ENCODE data around the gene TRIOBP.

Gene TRIOBP

GRCh38 chr22:37806409-37807333 lies 109.8 kb downstream of the TRIOBP start:
- DNase-seq = peak; percentile 60

GRCh38 chr22:37807410-37808293 lies 110.8 kb downstream of the TRIOBP start, which contains the start of gene GCAT:
TSS of gene GCAT (plus strand) at chr22:37807934. CDS start at chr22:37807968, 34 bp downstream.
- peak; percentile 98 for DNase-seq

DNA sequence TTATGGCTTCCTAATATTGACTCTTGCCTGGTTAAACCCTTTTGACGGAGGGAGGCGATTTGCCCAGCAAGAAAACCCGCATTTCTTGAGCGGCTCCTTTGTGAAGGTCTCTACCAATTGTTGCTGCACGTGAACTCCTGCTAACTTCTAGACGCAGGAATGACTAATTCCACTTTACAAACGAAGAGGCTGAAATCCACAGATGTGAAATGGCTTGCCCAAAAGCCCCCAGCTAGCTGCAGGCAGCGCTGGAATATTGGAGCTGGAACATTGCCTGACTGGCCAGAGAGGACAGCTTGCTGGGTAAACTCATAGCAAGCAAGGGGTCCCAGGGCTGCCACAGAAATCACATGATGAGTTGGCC lies 111.4 kb downstream of the TRIOBP start:
- DNase-seq = no peak

DNA sequence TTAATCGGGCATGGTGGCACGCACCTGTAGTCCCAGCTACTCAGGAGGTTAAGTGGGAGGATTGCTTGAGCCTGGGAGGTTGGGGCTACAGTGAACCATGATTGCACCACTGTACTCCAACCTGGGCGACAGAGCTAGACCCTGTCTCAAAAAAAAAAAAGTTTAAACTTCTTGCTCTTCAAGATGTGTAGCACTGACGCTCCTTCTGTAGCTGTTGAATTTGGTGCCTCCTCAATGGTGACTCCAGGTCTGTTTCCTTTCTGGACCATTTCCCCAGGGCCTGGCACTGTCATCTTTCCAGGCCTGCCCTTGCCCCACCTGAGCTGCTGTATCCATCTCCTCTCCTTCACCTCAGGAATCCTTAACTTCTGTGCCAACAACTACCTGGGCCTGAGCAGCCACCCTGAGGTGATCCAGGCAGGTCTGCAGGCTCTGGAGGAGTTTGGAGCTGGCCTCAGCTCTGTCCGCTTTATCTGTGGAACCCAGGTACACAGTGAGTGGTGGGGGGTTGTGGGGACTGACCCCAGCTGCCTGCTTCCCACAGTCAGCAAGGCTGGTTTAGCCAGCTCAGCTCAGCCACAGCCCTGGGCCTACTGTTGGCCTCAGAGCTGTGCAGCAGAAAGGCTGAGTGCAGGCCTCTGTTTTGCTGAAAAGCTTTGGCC lies 113.0 kb downstream of the TRIOBP start:
- DNase-seq = no peak

DNA sequence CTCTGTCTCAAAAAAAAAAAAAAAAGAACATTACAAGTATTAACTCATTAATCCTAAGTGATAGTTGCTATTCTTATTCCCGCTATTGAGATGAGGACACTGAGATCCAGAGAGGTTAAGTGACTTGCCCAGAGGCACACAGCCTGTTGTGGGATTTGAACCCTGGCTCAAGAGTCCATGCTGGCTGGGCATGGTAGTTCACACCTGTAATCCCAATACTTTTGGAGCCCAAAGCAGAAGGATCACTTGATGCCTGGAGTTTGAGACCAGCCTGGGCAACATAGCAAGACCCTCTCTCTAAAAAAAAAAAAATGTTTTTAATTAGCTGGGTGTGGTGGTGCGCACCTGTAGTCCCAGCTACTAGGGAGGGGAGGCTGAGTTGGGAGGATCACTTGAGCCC lies 115.0 kb downstream of the TRIOBP start:
- DNase-seq = no peak

DNA sequence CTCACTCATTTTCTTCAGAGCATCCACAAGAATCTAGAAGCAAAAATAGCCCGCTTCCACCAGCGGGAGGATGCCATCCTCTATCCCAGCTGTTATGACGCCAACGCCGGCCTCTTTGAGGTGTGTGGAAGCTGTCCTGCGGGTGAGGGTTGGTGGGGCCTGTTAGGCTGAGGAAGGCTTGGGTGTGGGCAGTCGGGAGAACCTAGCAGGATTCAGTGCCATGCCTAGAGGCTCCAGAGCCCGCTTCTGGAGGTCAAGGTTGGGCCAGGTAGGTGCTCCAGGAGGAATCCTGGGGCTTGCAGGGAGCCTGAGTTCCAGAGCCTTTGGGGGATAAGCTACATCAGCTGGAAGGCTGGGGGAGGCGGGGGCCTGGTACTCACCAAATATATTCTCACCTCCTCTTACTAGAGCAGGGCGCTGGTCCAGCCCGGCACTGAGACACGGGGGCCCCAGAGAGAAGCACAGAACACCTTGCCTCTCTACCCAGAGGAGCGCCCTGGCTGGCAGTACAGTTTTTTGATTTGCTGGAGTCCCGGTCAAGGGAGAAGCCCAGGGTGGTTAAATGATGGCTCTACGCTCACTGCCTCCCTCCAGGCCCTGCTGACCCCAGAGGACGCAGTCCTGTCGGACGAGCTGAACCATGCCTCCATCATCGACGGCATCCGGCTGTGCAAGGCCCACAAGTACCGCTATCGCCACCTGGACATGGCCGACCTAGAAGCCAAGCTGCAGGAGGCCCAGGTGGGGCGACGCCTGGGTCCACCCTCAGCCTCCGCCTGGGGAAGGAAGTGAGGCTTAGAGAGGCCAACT lies 116.2 kb downstream of the TRIOBP start:
- no peak for DNase-seq

DNA sequence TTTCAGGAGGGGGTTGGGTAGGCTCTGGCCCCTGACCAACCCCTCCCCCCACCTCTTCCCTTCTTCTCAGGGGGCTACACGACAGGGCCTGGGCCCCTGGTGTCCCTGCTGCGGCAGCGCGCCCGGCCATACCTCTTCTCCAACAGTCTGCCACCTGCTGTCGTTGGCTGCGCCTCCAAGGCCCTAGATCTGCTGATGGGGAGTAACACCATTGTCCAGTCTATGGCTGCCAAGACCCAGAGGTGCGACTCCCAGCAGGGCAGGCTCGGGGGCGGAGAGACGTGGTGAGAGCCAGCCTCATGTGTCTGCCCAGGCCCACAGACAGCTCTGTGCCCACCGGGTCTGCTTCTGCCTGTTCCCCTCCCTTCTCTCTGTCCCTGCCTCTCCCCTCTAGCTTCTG lies 118.7 kb downstream of the TRIOBP start:
- no peak for DNase-seq

GRCh38 chr22:37816543-37817180 lies 119.8 kb downstream of the TRIOBP start:
- DNase-seq = no peak

DNA sequence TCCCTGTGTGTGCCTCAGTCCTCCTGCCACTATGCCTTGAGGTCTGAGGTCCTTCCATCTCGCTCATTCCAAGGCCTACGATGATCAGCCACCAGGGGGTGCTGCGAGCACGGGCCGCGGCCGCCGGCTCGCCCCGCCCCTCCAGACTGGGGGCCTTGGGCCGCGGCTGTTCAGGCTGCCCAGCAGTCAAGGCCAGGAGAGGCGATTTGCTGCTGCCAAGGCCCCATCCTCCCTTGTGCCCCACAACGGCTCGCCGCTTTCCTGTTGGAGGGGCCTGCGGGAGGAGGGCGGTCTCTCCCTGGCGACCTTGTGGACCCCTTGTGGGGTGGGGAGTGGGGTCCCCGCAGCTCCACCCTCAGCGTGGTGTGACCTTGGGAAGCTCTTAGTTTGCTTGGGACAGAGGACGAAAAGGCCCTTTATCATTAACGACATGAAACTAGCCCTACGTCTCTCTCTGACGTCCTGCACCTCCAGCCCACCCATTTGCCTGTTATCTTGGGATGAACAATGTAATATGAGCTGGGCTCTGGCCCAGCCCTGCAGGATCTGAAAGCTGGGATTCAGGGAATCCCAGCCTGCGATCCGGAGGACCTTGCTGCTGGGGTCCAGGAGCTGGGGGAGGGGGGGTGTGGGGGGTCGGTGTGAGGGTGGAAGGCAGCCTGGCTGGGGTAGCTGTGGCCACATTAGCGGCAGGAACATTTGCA lies 121.0 kb downstream of the TRIOBP start:
- DNase-seq = peak; percentile 90

GRCh38 chr22:37818409-37819104 lies 121.7 kb downstream of the TRIOBP start:
- peak; percentile 72 for DNase-seq

DNA sequence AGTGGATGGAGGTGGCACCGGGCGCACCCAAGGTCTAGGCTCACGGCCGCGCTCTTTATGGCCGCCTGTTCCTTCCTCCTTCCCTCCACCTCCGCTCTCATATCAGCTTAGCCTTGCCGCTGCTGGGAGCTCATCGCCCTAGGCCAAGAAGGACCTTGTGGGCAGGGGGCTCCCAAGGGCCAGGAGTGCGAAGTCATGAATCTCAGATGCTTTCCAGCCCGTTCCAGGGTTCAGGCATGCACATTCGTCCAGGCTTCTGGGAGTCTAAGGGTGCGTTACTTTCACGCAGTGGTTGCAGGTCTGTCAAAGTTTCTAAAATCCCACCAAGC lies 122.2 kb downstream of the TRIOBP start:
- no peak for DNase-seq

- no peak for DNase-seq
Measured at GRCh38 chr22:37820350-37820749, 123.5 kb downstream of the TRIOBP start.

DNA sequence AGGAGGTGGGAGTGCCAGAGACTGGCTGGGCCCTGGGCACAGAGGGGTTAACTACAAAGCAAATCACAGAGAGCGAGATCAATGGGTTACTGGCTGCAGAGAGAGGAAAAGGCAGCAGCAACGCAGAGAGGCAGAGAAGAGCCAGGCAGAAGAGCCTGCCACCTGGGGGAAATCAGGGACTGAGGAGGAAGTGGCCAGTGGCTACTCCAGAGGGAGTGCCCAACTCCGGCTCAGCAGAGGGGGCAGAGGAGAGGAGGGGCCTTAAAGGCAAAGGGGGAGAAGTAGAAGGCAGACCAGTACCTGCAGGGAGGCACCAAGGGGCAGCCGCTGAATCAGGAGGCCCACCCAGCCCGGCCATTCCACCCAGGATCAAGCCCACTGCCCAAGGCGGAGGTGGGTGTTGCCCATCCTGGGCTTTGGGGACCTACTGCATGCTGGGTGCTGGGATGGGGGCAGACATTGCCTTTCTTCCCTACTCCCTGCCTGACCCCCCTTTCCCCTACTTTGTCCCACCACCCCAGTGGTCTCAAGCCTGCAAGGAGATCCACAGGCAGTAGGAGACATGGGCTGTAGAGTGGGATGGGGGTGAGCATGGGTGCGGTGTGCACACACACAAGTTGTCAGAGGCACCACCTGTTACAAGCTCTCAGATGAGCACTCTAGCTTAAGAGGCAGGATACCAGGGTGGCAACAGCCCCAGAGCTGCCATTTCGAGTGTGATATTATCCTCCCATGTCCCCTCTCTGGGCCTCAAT lies 125.4 kb downstream of the TRIOBP start:
- DNase-seq = no peak

- DNase-seq = no peak
Measured at GRCh38 chr22:37823134-37823985, 126.5 kb downstream of the TRIOBP start, which contains the start of gene GALR3. TSS of gene GALR3 (plus strand) at chr22:37823382. CDS start at chr22:37823407, 25 bp downstream.

DNA sequence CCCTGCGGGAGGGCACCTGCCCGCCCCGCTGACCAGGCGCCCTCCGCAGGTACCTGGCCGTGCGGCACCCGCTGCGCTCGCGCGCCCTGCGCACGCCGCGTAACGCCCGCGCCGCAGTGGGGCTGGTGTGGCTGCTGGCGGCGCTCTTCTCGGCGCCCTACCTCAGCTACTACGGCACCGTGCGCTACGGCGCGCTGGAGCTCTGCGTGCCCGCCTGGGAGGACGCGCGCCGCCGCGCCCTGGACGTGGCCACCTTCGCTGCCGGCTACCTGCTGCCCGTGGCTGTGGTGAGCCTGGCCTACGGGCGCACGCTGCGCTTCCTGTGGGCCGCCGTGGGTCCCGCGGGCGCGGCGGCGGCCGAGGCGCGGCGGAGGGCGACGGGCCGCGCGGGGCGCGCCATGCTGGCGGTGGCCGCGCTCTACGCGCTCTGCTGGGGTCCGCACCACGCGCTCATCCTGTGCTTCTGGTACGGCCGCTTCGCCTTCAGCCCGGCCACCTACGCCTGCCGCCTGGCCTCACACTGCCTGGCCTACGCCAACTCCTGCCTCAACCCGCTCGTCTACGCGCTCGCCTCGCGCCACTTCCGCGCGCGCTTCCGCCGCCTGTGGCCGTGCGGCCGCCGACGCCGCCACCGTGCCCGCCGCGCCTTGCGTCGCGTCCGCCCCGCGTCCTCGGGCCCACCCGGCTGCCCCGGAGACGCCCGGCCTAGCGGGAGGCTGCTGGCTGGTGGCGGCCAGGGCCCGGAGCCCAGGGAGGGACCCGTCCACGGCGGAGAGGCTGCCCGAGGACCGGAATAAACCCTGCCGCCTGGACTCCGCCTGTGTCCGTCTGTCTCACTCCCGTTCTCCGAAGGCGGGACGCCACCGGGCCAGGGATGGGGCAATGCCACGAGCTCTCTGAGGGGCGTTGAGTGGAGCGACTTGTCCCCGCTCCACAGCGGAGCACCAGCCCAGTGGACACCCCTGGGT lies 128.1 kb downstream of the TRIOBP start:
- DNase-seq = no peak
